Thyroid gland (tissue), 4 donors: ENCODE measurements around the gene ARHGEF26.

Experiments used
- POLR2A ChIP-seq, 2 donors: fragments of 450-650 bp; IDR thresholded peaks; one replicate each; pipeline ENCODE4 v1.6.1; 2017; ENCODE audit warnings: antibody characterized with exemption in 2 of 2, mild to moderate bottlenecking in 2 of 2, moderate library complexity in 1 of 2
- TF ChIP-seq, protein P1 (sequence below), 6 experiments: fragments of 200-600 bp in 3 of 6; fragments of 450-650 bp in 3 of 6; sonication (generic) in 3 of 6; IDR thresholded peaks; one replicate each; pipeline ENCODE4 v1.5.1; 2016 to 2019; ENCODE audit warnings: antibody characterized with exemption in 6 of 6, mild to moderate bottlenecking in 2 of 6, inconsistent platforms in 1 of 6, moderate library complexity in 1 of 6

DNA sequence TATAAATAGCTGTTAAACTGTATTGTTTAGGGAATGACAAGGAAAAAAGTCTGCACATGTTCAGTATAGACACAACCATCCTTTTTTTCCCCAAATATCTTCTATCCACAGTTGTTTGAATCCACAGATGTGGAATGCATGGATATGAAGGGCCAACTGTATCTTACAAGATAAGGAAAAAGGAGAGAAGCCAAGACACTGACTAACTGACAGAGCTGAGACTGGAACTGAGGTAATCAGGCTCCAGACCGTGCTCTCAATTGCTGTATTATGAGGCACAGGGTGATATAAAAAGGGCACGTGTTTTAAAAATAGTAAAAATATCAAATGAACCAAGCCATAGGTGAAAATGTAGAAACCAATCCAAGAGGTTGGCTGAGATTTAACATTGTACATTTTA, 154.1 kb downstream of the ARHGEF26 start:
- TF ChIP-seq, protein P1, sequence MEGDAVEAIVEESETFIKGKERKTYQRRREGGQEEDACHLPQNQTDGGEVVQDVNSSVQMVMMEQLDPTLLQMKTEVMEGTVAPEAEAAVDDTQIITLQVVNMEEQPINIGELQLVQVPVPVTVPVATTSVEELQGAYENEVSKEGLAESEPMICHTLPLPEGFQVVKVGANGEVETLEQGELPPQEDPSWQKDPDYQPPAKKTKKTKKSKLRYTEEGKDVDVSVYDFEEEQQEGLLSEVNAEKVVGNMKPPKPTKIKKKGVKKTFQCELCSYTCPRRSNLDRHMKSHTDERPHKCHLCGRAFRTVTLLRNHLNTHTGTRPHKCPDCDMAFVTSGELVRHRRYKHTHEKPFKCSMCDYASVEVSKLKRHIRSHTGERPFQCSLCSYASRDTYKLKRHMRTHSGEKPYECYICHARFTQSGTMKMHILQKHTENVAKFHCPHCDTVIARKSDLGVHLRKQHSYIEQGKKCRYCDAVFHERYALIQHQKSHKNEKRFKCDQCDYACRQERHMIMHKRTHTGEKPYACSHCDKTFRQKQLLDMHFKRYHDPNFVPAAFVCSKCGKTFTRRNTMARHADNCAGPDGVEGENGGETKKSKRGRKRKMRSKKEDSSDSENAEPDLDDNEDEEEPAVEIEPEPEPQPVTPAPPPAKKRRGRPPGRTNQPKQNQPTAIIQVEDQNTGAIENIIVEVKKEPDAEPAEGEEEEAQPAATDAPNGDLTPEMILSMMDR (IDR thresholded peaks at IDR 0.05): no peak
- no peak for TF ChIP-seq POLR2A (IDR thresholded peaks at IDR 0.05)
